CD14-positive monocyte (primary cell): ENCODE measurements around the gene MTNR1B. TPM values are rescaled to one million over a fixed set of nuclear protein-coding genes. Genes with fewer than 3 reads are reported as not detected.

Experiments used
- DNase-seq, 3 donors: peaks; one replicate each; pipeline ENCODE4 v3.0.0-alpha.2; 2011 to 2022
- H2AFZ ChIP-seq: 2 replicates; pipeline ENCODE4 v1.6.0; 2012; ENCODE audit warnings: mild to moderate bottlenecking, low read depth, low read length, inconsistent platforms; ENCODE audit not compliant: insufficient read depth, poor library complexity, severe bottlenecking
- H3K27ac ChIP-seq, 2 donors: 1 replicate in 1 of 2; 2 replicates in 1 of 2; pipeline ENCODE4 v1.5.1; 2012 to 2013; ENCODE audit warnings: low read length in 2 of 2, control low read depth in 1 of 2, inconsistent platforms in 1 of 2, low read depth in 1 of 2, mild to moderate bottlenecking in 1 of 2
- H3K27me3 ChIP-seq, 2 donors: one replicate each; pipeline versions ENCODE4 v1.6.0 to v1.6.1; 2011 to 2013; ENCODE audit warnings: low read length in 2 of 2; ENCODE audit not compliant: control insufficient read depth in 2 of 2, insufficient read depth in 2 of 2
- H3K36me3 ChIP-seq, 2 donors: replicated peaks in 1 of 2; 1 replicate in 1 of 2; 2 replicates in 1 of 2; pipeline versions ENCODE4 v1.5.1 to v1.6.1; 2012 to 2013; ENCODE audit warnings: low read length in 2 of 2, control low read depth in 1 of 2, inconsistent platforms in 1 of 2, mild to moderate bottlenecking in 1 of 2; ENCODE audit not compliant: insufficient read depth in 2 of 2, control insufficient read depth in 1 of 2
- H3K4me1 ChIP-seq, 2 donors: 1 replicate in 1 of 2; 2 replicates in 1 of 2; pipeline versions ENCODE4 v1.5.1 to v1.6.1; 2012 to 2013; ENCODE audit warnings: low read length in 2 of 2, control low read depth in 1 of 2, inconsistent platforms in 1 of 2, mild to moderate bottlenecking in 1 of 2, moderate library complexity in 1 of 2; ENCODE audit not compliant: insufficient read depth in 2 of 2, control insufficient read depth in 1 of 2
- H3K4me2 ChIP-seq: replicated peaks from 2 replicates; pipeline ENCODE3; 2012; ENCODE audit warnings: low read length, moderate library complexity, mild to moderate bottlenecking; ENCODE audit not compliant: poor library complexity, severe bottlenecking; ENCODE audit errors: extremely low read depth
- H3K4me3 ChIP-seq, 3 experiments: fragments of 200-600 bp in 1 of 3; sonication (generic) in 1 of 3; replicated peaks in 1 of 3; 1 replicate in 2 of 3; 2 replicates in 1 of 3; pipeline ENCODE4 v1.5.1; 2011 to 2013; ENCODE audit warnings: low read length in 3 of 3, mild to moderate bottlenecking in 3 of 3, control low read depth in 2 of 3, low read depth in 2 of 3, inconsistent platforms in 1 of 3, moderate library complexity in 1 of 3
- H3K79me2 ChIP-seq: 2 replicates; pipeline ENCODE4 v1.6.0; 2012; ENCODE audit warnings: mild to moderate bottlenecking, control low read depth, inconsistent platforms, low read length, moderate library complexity; ENCODE audit not compliant: insufficient read depth
- H3K9ac ChIP-seq: 2 replicates; pipeline ENCODE4 v1.6.0; 2017; ENCODE audit warnings: low read length, mild to moderate bottlenecking; ENCODE audit not compliant: insufficient read depth, poor library complexity, severe bottlenecking
- H3K9me3 ChIP-seq, 2 donors: replicated peaks in 1 of 2; 1 replicate in 1 of 2; 2 replicates in 1 of 2; pipeline versions ENCODE4 v1.5.1 to v1.6.1; 2012 to 2013; ENCODE audit warnings: low read length in 2 of 2, control low read depth in 1 of 2; ENCODE audit not compliant: control insufficient read depth in 1 of 2, insufficient read depth in 1 of 2
- H4K20me1 ChIP-seq: 2 replicates; pipeline ENCODE4 v1.6.0; 2012; ENCODE audit warnings: mild to moderate bottlenecking, low read length, control low read depth, moderate library complexity; ENCODE audit not compliant: insufficient read depth
- H3K27ac Mint-ChIP-seq, 7 donors: one replicate each; pipeline ENCODE4 v1.8.0; 2020; ENCODE audit warnings: mild to moderate bottlenecking in 7 of 7, mixed read lengths in 7 of 7, moderate library complexity in 6 of 7, inconsistent platforms in 2 of 7
- H3K27me3 Mint-ChIP-seq, 3 donors: one replicate each; pipeline ENCODE4 v1.8.0; 2021 to 2022; ENCODE audit warnings: low read depth in 3 of 3, mild to moderate bottlenecking in 3 of 3, mixed read lengths in 3 of 3, moderate library complexity in 3 of 3, inconsistent platforms in 1 of 3
- H3K36me3 Mint-ChIP-seq, 2 donors: one replicate each; pipeline ENCODE4 v1.8.0; 2020; ENCODE audit warnings: mixed read lengths in 2 of 2, inconsistent platforms in 1 of 2, mild to moderate bottlenecking in 1 of 2
- H3K4me1 Mint-ChIP-seq: one replicate; pipeline ENCODE4 v1.8.0; 2020; ENCODE audit warnings: mild to moderate bottlenecking, mixed read lengths
- H3K4me3 Mint-ChIP-seq, 2 donors: one replicate each; pipeline ENCODE4 v1.8.0; 2020; ENCODE audit warnings: mild to moderate bottlenecking in 2 of 2, mixed read lengths in 2 of 2, moderate library complexity in 1 of 2
- H3K9me3 Mint-ChIP-seq, 7 donors: one replicate each; pipeline ENCODE4 v1.8.0; 2020 to 2022; ENCODE audit warnings: mixed read lengths in 7 of 7, mild to moderate bottlenecking in 6 of 7, moderate library complexity in 6 of 7, inconsistent platforms in 2 of 7
- CTCF ChIP-seq: fragments of 200-600 bp; IDR thresholded peaks from one replicate; pipeline ENCODE4 v1.8.0; 2022; ENCODE audit warnings: antibody characterized with exemption, mild to moderate bottlenecking
- WGBS: methylation state at CpG from one replicate; pipeline ENCODE4 v1.1.5; 2013; ENCODE audit warnings: missing lambda C conversion rate; ENCODE audit not compliant: insufficient coverage; 5-methylcytosine and 5-hydroxymethylcytosine counted together
- intact Hi-C, 2 donors: fragments of 100-400 bp; cut with micrococcal nuclease; formaldehyde crosslinking; loops; one replicate each; pipeline versions ENCODE4 v1.15.0 to v1.15.1; 2023
- polyA plus RNA-seq, 3 donors: library from polyadenylated mRNA; depleted of rRNA in 1 of 3; unstranded in 2 of 3; stranded (reverse) in 1 of 3; fragments of 300-500 nt in 2 of 3; fragments of >200 nt in 1 of 3; fragmentation: Illumina TruSeq in 2 of 3; gene quantifications; 1 replicate in 2 of 3; 2 replicates in 1 of 3; pipeline ENCODE4 v1.2.3, GENCODE V29; 2012 to 2021

MTNR1B gene
- polyA plus RNA-seq, 3 donors, result not detected

- Histone ChIP-seq H4K20me1 (no peaks in the 10 kb centered on the region), H3K4me3 (no peak overlapping the region), H3K4me1 (no peaks in the 10 kb centered on the region), H3K4me2 (no peak overlapping the region), H3K9ac (no peak overlapping the region), H3K36me3 (no peaks in the 10 kb centered on the region), H3K27ac (no peak overlapping the region), H3K79me2 (no peaks in the 10 kb centered on the region), H3K27me3 (peaks cover 0 to 6% of the 10 kb centered on the region in 2 donors), H3K9me3 (peaks cover 1 to 3% of the 10 kb centered on the region in 2 donors), H2AFZ (no peak overlapping the region)
- no peaks in the 10 kb centered on the region for H3K4me1 Mint-ChIP-seq
- H3K27me3 Mint-ChIP-seq, result peaks cover 8 to 14% (median 14%) of the 10 kb centered on the region in 3 donors
- WGBS, result 100% methylated on average over 2 of the region's 3 CpGs
- H3K36me3 Mint-ChIP-seq, result no peaks in the 10 kb centered on the region
- peaks cover 0 to 8% (median 0%) of the 10 kb centered on the region in 7 donors for H3K9me3 Mint-ChIP-seq
- no peak overlapping the region for H3K27ac Mint-ChIP-seq
- no peak overlapping the region for H3K4me3 Mint-ChIP-seq
- intact Hi-C loops, result no loop called here
- TF ChIP-seq CTCF, result no peak
- DNase-seq, result no peak
Observed at GRCh38 chr11:92975285-92975684, 5.8 kb downstream of the MTNR1B start.

DNA sequence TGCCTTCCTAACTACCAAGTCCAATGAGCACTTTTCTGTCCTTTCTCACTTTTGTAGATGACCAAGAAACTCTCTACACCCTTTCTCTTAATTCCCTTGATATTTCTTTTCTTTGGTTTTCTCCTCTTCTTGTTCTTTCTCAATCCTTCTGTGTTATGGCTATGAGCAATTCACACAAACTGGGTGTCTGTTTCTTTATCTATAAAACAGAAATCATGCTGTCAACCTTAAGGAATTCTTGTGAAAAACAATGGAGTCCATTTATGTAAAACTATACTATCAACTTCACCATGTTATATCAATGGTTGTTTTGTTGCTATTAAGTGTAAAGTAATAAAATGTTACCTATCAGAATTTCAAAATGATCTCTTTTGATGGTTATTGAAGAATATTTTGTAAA is 7.2 kb downstream of the MTNR1B start:
- no peak overlapping the region for H3K4me2 ChIP-seq
- no peaks in the 10 kb centered on the region for H3K36me3 ChIP-seq
- H3K9me3 Mint-ChIP-seq, result peaks cover 0 to 12% (median 2%) of the 10 kb centered on the region in 7 donors
- H3K9ac ChIP-seq, result no peak overlapping the region
- H4K20me1 ChIP-seq, result no peaks in the 10 kb centered on the region
- H3K27ac Mint-ChIP-seq, result no peak overlapping the region
- no peaks in the 10 kb centered on the region for H3K36me3 Mint-ChIP-seq
- H3K79me2 ChIP-seq, result no peaks in the 10 kb centered on the region
- H3K4me1 ChIP-seq, result no peaks in the 10 kb centered on the region
- H2AFZ ChIP-seq, result no peak overlapping the region
- H3K4me3 Mint-ChIP-seq, result no peak overlapping the region
- intact Hi-C loops, result no loop called here
- no peak for DNase-seq
- H3K27ac ChIP-seq, result no peak overlapping the region
- no peaks in the 10 kb centered on the region for H3K27me3 ChIP-seq
- H3K27me3 Mint-ChIP-seq, result peaks cover 1 to 10% (median 4%) of the 10 kb centered on the region in 3 donors
- H3K4me3 ChIP-seq, result no peak overlapping the region
- no peaks in the 10 kb centered on the region for H3K4me1 Mint-ChIP-seq
- TF ChIP-seq CTCF, result no peak
- H3K9me3 ChIP-seq, result peaks cover 0 to 9% of the 10 kb centered on the region in 2 donors
